Neural cell (in vitro differentiated cells): ENCODE measurements around the gene SLC35E3. TPM values are rescaled to one million over a fixed set of nuclear protein-coding genes. Genes with fewer than 3 reads are reported as not detected.

Experiments
- H2AFZ ChIP-seq: fragments of 200-600, 300-800 bp; sonication (generic), shearing (Covaris generic); 2 replicates; pipeline ENCODE4 v1.6.0; 2014; ENCODE audit warnings: low read depth, mild to moderate bottlenecking, antibody characterized with exemption, low read length, moderate library complexity
- H3F3A ChIP-seq: fragments of 200-600 bp; shearing (Covaris generic); 2 replicates; pipeline ENCODE4 v1.6.1; 2016; ENCODE audit warnings: mild to moderate bottlenecking, moderate library complexity, mixed read lengths, antibody characterized with exemption, low read length; ENCODE audit not compliant: insufficient read depth, poor library complexity, severe bottlenecking
- H3K27ac ChIP-seq: fragments of 200-600, 300-800 bp; sonication (generic), shearing (Covaris generic); 2 replicates; pipeline ENCODE4 v1.5.1; 2014; ENCODE audit warnings: mild to moderate bottlenecking, low read length, moderate library complexity
- H3K27me3 ChIP-seq: fragments of 300-800, 200-600 bp; sonication (generic), shearing (Covaris generic); 2 replicates; pipeline ENCODE4 v1.6.0; 2014; ENCODE audit warnings: mild to moderate bottlenecking, low read depth, low read length, moderate library complexity; ENCODE audit not compliant: insufficient read depth
- H3K36me3 ChIP-seq: fragments of 300-800, 200-600 bp; sonication (generic), shearing (Covaris generic); 2 replicates; pipeline ENCODE4 v1.5.1; 2014; ENCODE audit warnings: mild to moderate bottlenecking, antibody characterized with exemption, low read length, moderate library complexity; ENCODE audit not compliant: insufficient read depth
- H3K4me2 ChIP-seq: fragments of 300-800, 200-600 bp; sonication (generic), shearing (Covaris generic); 2 replicates; pipeline ENCODE4 v1.6.0; 2014; ENCODE audit warnings: mild to moderate bottlenecking, low read length
- H3K4me3 ChIP-seq: fragments of 300-800, 200-600 bp; sonication (generic), shearing (Covaris generic); 2 replicates; pipeline ENCODE4 v1.5.1; 2014; ENCODE audit warnings: mild to moderate bottlenecking, low read length, moderate library complexity
- H3K79me2 ChIP-seq: fragments of 200-600 bp; shearing (Covaris generic); replicated peaks from 2 replicates; pipeline ENCODE4 v1.6.0; 2014; ENCODE audit warnings: mild to moderate bottlenecking, low read length, moderate library complexity; ENCODE audit not compliant: insufficient read depth
- H3K9ac ChIP-seq: fragments of 300-800, 200-600 bp; sonication (generic), shearing (Covaris generic); 2 replicates; pipeline ENCODE4 v1.6.1; 2016; ENCODE audit warnings: mild to moderate bottlenecking, low read length, mixed read lengths
- H3K9me2 ChIP-seq: fragments of 200-600 bp; shearing (Covaris generic); 2 replicates; pipeline ENCODE4 v1.6.1; 2016; ENCODE audit warnings: mild to moderate bottlenecking, low read length, mixed read lengths; ENCODE audit not compliant: insufficient read depth
- H3K9me3 ChIP-seq: fragments of 200-600, 300-800 bp; sonication (generic), shearing (Covaris generic); 2 replicates; pipeline ENCODE4 v1.6.1; 2016; ENCODE audit warnings: mild to moderate bottlenecking, mixed run types, low read length, moderate library complexity, mixed read lengths
- H4K20me1 ChIP-seq: fragments of 200-600 bp; shearing (Covaris generic); 2 replicates; pipeline ENCODE4 v1.6.1; 2016; ENCODE audit warnings: mild to moderate bottlenecking, mixed run types; ENCODE audit not compliant: insufficient read depth
- EP300 ChIP-seq: fragments of 450-650 bp; conservative IDR thresholded peaks from 2 replicates; pipeline ENCODE4 v1.6.1; 2014; ENCODE audit warnings: antibody characterized with exemption, mild to moderate bottlenecking, moderate library complexity; ENCODE audit not compliant: poor library complexity, severe bottlenecking
- EZH2 ChIP-seq: fragments of 200-600, 300-800 bp; shearing (Covaris generic), sonication (generic); IDR thresholded peaks from 2 replicates; pipeline ENCODE4 v1.6.1; 2014; ENCODE audit warnings: antibody characterized with exemption, low read length, borderline replicate concordance, mild to moderate bottlenecking; ENCODE audit not compliant: insufficient read depth, poor library complexity, severe bottlenecking
- MXI1 ChIP-seq: fragments of 450-650 bp; conservative IDR thresholded peaks from 2 replicates; pipeline ENCODE4 v1.6.1; 2014; ENCODE audit warnings: antibody characterized with exemption, mild to moderate bottlenecking; ENCODE audit not compliant: poor library complexity, severe bottlenecking
- POLR2AphosphoS5 ChIP-seq: IDR thresholded peaks from 2 replicates; pipeline ENCODE4 v1.6.1; 2012
- RAD21 ChIP-seq: fragments of 450-650 bp; conservative IDR thresholded peaks from 2 replicates; pipeline ENCODE4 v1.6.1; 2014; ENCODE audit warnings: antibody characterized with exemption, mild to moderate bottlenecking, moderate library complexity
- REST ChIP-seq: IDR thresholded peaks from 2 replicates; pipeline ENCODE4 v1.6.1; 2012; ENCODE audit warnings: borderline replicate concordance
- SMC3 ChIP-seq: fragments of 450-650 bp; conservative IDR thresholded peaks from 2 replicates; pipeline ENCODE4 v1.6.1; 2014; ENCODE audit warnings: antibody characterized with exemption, mild to moderate bottlenecking, moderate library complexity; ENCODE audit not compliant: poor library complexity
- TAF1 ChIP-seq: IDR thresholded peaks from 2 replicates; pipeline ENCODE4 v1.6.1; 2012; ENCODE audit warnings: low read depth
- polyA plus RNA-seq: library from polyadenylated mRNA; depleted of rRNA; stranded (reverse); fragments of >200 nt; gene quantifications from 2 replicates; pipeline ENCODE4 v1.2.3, GENCODE V29; 2014
- TF ChIP-seq, protein P1 (sequence below): fragments of 450-650 bp; IDR thresholded peaks from 2 replicates; pipeline ENCODE4 v1.5.1; 2014; ENCODE audit warnings: antibody characterized with exemption, mild to moderate bottlenecking, moderate library complexity; ENCODE audit not compliant: poor library complexity, severe bottlenecking

SLC35E3 gene
- polyA plus RNA-seq, 1 donor from 2014 or later: 10.5 TPM

- no peaks in the 10 kb centered on the region for H3K79me2 ChIP-seq
- H3K4me2 ChIP-seq: no peak overlapping the region
- no peak overlapping the region for H3K27ac ChIP-seq
- no peak overlapping the region for H3K9ac ChIP-seq
- H4K20me1 ChIP-seq: no peaks in the 10 kb centered on the region
- no peak overlapping the region for H2AFZ ChIP-seq
- H3K9me2 ChIP-seq: no peaks in the 10 kb centered on the region
- no peaks in the 10 kb centered on the region for H3K9me3 ChIP-seq
- no peak overlapping the region for H3K4me3 ChIP-seq
- no peaks in the 10 kb centered on the region for H3K27me3 ChIP-seq
- H3F3A ChIP-seq: no peaks in the 10 kb centered on the region
- TF ChIP-seq, protein P1, sequence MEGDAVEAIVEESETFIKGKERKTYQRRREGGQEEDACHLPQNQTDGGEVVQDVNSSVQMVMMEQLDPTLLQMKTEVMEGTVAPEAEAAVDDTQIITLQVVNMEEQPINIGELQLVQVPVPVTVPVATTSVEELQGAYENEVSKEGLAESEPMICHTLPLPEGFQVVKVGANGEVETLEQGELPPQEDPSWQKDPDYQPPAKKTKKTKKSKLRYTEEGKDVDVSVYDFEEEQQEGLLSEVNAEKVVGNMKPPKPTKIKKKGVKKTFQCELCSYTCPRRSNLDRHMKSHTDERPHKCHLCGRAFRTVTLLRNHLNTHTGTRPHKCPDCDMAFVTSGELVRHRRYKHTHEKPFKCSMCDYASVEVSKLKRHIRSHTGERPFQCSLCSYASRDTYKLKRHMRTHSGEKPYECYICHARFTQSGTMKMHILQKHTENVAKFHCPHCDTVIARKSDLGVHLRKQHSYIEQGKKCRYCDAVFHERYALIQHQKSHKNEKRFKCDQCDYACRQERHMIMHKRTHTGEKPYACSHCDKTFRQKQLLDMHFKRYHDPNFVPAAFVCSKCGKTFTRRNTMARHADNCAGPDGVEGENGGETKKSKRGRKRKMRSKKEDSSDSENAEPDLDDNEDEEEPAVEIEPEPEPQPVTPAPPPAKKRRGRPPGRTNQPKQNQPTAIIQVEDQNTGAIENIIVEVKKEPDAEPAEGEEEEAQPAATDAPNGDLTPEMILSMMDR: no peak
- no peak for TF ChIP-seq EZH2
- TF ChIP-seq SMC3: no peak
- TF ChIP-seq RAD21: no peak
- TF ChIP-seq MXI1: no peak
- TF ChIP-seq EP300: no peak
- TF ChIP-seq REST: no peak
- no peak for TF ChIP-seq POLR2AphosphoS5
- no peak for TF ChIP-seq TAF1
- no peaks in the 10 kb centered on the region for H3K36me3 ChIP-seq
Measured at GRCh38 chr12:68727776-68728175, 18.2 kb upstream of the SLC35E3 start.

- Histone ChIP-seq H3K27ac (no peak overlapping the region), H3K36me3 (no peaks in the 10 kb centered on the region), H3K4me2 (no peak overlapping the region), H3K9ac (no peak overlapping the region), H3K27me3 (no peaks in the 10 kb centered on the region), H3F3A (no peaks in the 10 kb centered on the region), H3K9me2 (no peaks in the 10 kb centered on the region), H4K20me1 (no peaks in the 10 kb centered on the region), H3K79me2 (no peaks in the 10 kb centered on the region), H2AFZ (no peak overlapping the region), H3K4me3 (no peak overlapping the region), H3K9me3 (no peaks in the 10 kb centered on the region)
- TF ChIP-seq EZH2: no peak
- TF ChIP-seq EP300: no peak
- TF ChIP-seq MXI1: no peak
- TF ChIP-seq REST: no peak
- no peak for TF ChIP-seq POLR2AphosphoS5
- TF ChIP-seq, protein P1: no peak
- TF ChIP-seq TAF1: no peak
- no peak for TF ChIP-seq RAD21
- no peak for TF ChIP-seq SMC3
Measured at GRCh38 chr12:68733661-68734071, 12.3 kb upstream of the SLC35E3 start.
